SIG-M5 (cell line): Measurements from ENCODE around the gene PPP1R26.
"Not testable (repeated sequence)": the region's sequence is repeated elsewhere in the genome, so short reads cannot be mapped to it uniquely, and the experiment has no call there.

Experiments
- DNase-seq: peaks from one replicate; lab custom pipeline; 2025; lab: John Stamatoyannopoulos, UW

Gene PPP1R26

GRCh38 chr9:135505406-135506187 is 26.0 kb downstream of the PPP1R26 start:
- DNase-seq, result no peak

- DNase-seq, result no peak
These were observed 26.9 kb downstream of the PPP1R26 start for GRCh38 chr9:135506327-135507103.

GRCh38 chr9:135507104-135508035 is 27.8 kb downstream of the PPP1R26 start:
- DNase-seq, result no peak

GRCh38 chr9:135508211-135508820 is 28.7 kb downstream of the PPP1R26 start:
- no peak for DNase-seq

- no peak for DNase-seq
These were observed 29.9 kb downstream of the PPP1R26 start for GRCh38 chr9:135509458-135509857.

- no peak for DNase-seq
These were observed 32.6 kb downstream of the PPP1R26 start for GRCh38 chr9:135512241-135512603.

- DNase-seq, result no peak
These were observed 33.3 kb downstream of the PPP1R26 start for GRCh38 chr9:135512904-135513303.

GRCh38 chr9:135513351-135513846 is 33.8 kb downstream of the PPP1R26 start:
- no peak for DNase-seq

GRCh38 chr9:135513906-135514305 is 34.3 kb downstream of the PPP1R26 start:
- not testable (repeated sequence) for DNase-seq

- no peak for DNase-seq
These were observed 34.9 kb downstream of the PPP1R26 start for GRCh38 chr9:135514342-135515082.

- DNase-seq, result no peak
These were observed 35.7 kb downstream of the PPP1R26 start for GRCh38 chr9:135515083-135515951.

- no peak for DNase-seq
These were observed 36.7 kb downstream of the PPP1R26 start for GRCh38 chr9:135516132-135516860.

- DNase-seq, result no peak
These were observed 37.8 kb downstream of the PPP1R26 start for GRCh38 chr9:135517407-135517822.

- no peak for DNase-seq
These were observed 39.8 kb downstream of the PPP1R26 start for GRCh38 chr9:135519179-135519971.

GRCh38 chr9:135520916-135521607 is 41.5 kb downstream of the PPP1R26 start, which contains the start of gene LCN1:
LCN1 (plus strand) TSS chr9:135521440; CDS start chr9:135521498, 58 bp downstream.
- no peak for DNase-seq

- DNase-seq, result no peak
These were observed 42.1 kb downstream of the PPP1R26 start for GRCh38 chr9:135521608-135522095.

- DNase-seq, result no peak
These were observed 42.7 kb downstream of the PPP1R26 start for GRCh38 chr9:135522137-135522877.
